Spleen (tissue), 11 donors: Measurements from ENCODE around the gene GNAO1. TPM values are rescaled to one million over a fixed set of nuclear protein-coding genes. Genes with fewer than 3 reads are reported as not detected.

Experiments used
- DNase-seq: peaks from one replicate; pipeline ENCODE4 v3.0.0-alpha.2; 2020
- H3K27ac ChIP-seq, 8 donors: fragments of 200-600 bp; sonication (generic) in 7 of 8; 1 replicate in 4 of 8; 2 replicates in 4 of 8; pipeline versions ENCODE4 v1.5.0 to v1.8.0; 2016 to 2021; ENCODE audit warnings: inconsistent platforms in 4 of 8, mild to moderate bottlenecking in 4 of 8, moderate library complexity in 1 of 8
- H3K27me3 ChIP-seq, 7 donors: fragments of 200-600 bp; sonication (generic) in 6 of 7; replicated peaks in 1 of 7; 1 replicate in 4 of 7; 2 replicates in 3 of 7; pipeline versions ENCODE4 v1.5.0 to v1.8.0; 2016 to 2021; ENCODE audit warnings: inconsistent platforms in 3 of 7, mild to moderate bottlenecking in 1 of 7
- H3K36me3 ChIP-seq, 6 donors: fragments of 200-600 bp; sonication (generic) in 5 of 6; 1 replicate in 4 of 6; 2 replicates in 2 of 6; pipeline versions ENCODE4 v1.5.0 to v1.8.0; 2016 to 2021; ENCODE audit warnings: inconsistent platforms in 2 of 6
- H3K4me1 ChIP-seq, 6 donors: fragments of 200-600 bp; sonication (generic) in 5 of 6; 1 replicate in 3 of 6; 2 replicates in 3 of 6; pipeline versions ENCODE4 v1.5.0 to v1.8.0; 2016 to 2021; ENCODE audit warnings: inconsistent platforms in 3 of 6
- H3K4me3 ChIP-seq, 8 donors: fragments of 200-600 bp; sonication (generic) in 7 of 8; 1 replicate in 4 of 8; 2 replicates in 4 of 8; pipeline versions ENCODE4 v1.5.0 to v1.8.0; 2016 to 2021; ENCODE audit warnings: inconsistent platforms in 4 of 8, mild to moderate bottlenecking in 4 of 8, moderate library complexity in 2 of 8
- H3K9me3 ChIP-seq, 8 donors: fragments of 200-600 bp; sonication (generic) in 7 of 8; 1 replicate in 4 of 8; 2 replicates in 4 of 8; pipeline versions ENCODE4 v1.5.0 to v1.8.0; 2016 to 2021; ENCODE audit warnings: inconsistent platforms in 4 of 8
- POLR2A ChIP-seq, 3 donors: fragments of 450-650 bp; IDR thresholded peaks; one replicate each; pipeline ENCODE4 v1.5.1; 2017; ENCODE audit warnings: antibody characterized with exemption in 3 of 3, mild to moderate bottlenecking in 1 of 3
- POLR2AphosphoS5 ChIP-seq, 3 donors: sonication (generic); formaldehyde crosslinking; IDR thresholded peaks; one replicate each; pipeline ENCODE4 v1.5.1; 2017; ENCODE audit warnings: antibody characterized with exemption in 3 of 3
- WGBS, 5 donors: extraction: QIAGEN DNeasy Blood & Tissue Kit in 3 of 5; methylation state at CpG; one replicate each; pipeline versions ENCODE4 v1.1.5 to v1.1.7; 2013 to 2018; 5-methylcytosine and 5-hydroxymethylcytosine counted together
- intact Hi-C: fragments of 100-400 bp; cut with DNase I; formaldehyde crosslinking; loops from one replicate; pipeline ENCODE4 v1.15.0; 2023; ENCODE audit warnings: low total_unique reads
- polyA plus RNA-seq, 3 donors: library from polyadenylated mRNA; stranded (reverse); fragments of 200-250 nt; gene quantifications; one replicate each; pipeline ENCODE4 v1.2.1, GENCODE V29; 2013
- total RNA-seq, 7 donors: library from RNA; depleted of rRNA in 3 of 7; stranded (reverse); fragments of >200 nt in 3 of 7; fragmentation: NEBNext Ultra II Directional in 4 of 7; extraction: Animal tissue kit (Norgen Biotek cat#: 25700) in 4 of 7; gene quantifications; one replicate each; pipeline versions ENCODE4 v1.1.0 to v1.2.1, GENCODE V29; 2016 to 2021
- TF ChIP-seq, protein P1 (sequence below), 11 experiments: fragments of 200-600 bp in 7 of 11; fragments of 450-650 bp in 4 of 11; sonication (generic) in 4 of 11; IDR thresholded peaks in 8 of 11; conservative IDR thresholded peaks in 3 of 11; 1 replicate in 7 of 11; 2 replicates in 4 of 11; pipeline versions ENCODE4 v1.4.0 to v1.8.0; 2016 to 2021; ENCODE audit warnings: antibody characterized with exemption in 11 of 11, inconsistent platforms in 4 of 11, mild to moderate bottlenecking in 1 of 11
- donor health status: healthy with polysubstance abuse.
- donor health status: DM: no; HTN: no; CAD: no; lungs with moderate emphysema.
- donor health status: DM: no; HTN: no; CAD: no.
- donor health status: Bipolar disorder and iron deficiency.
- donor health status: healthy.
- donor health status: DM: no; HTN: no; CAD: no.
- donor health status: DM: yes; HTN: yes; CAD: no.

The GNAO1 gene
- total and polyA plus RNA-seq, 10 donors = 0.32 to 7.9 (median 4.7) TPM

DNA sequence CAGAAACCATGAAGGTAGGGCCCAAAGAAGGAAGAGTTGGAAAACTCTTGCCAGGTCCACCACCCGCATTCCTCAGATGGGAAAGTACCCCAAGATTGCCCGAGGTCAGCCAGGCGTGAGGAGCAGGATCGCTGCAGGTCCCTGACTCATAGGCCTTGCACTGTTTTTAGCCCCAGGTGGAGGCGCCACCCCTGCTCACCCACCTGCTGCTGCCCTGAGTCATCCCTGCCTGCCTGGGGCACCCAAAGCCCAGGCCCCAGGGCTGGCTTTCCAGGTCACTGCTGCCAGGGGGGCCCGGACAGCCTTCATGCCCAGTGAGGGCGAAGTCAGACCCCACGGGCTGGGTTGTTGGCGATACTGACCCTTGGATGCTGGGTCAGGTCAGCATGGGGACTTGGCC, 133.1 kb downstream of the GNAO1 start:
- WGBS, 5 donors = 84 to 92% (median 89%) methylated on average over 8 to 9 of the region's 9 CpGs
- no peaks in the 10 kb centered on the region for H3K27me3 ChIP-seq
- no peaks in the 10 kb centered on the region for H3K4me1 ChIP-seq
- no peak overlapping the region for H3K4me3 ChIP-seq
- no peaks in the 10 kb centered on the region for H3K9me3 ChIP-seq
- intact Hi-C loops = no loop called here
- no peak for DNase-seq
- no peak overlapping the region for H3K27ac ChIP-seq
- TF ChIP-seq, protein P1, sequence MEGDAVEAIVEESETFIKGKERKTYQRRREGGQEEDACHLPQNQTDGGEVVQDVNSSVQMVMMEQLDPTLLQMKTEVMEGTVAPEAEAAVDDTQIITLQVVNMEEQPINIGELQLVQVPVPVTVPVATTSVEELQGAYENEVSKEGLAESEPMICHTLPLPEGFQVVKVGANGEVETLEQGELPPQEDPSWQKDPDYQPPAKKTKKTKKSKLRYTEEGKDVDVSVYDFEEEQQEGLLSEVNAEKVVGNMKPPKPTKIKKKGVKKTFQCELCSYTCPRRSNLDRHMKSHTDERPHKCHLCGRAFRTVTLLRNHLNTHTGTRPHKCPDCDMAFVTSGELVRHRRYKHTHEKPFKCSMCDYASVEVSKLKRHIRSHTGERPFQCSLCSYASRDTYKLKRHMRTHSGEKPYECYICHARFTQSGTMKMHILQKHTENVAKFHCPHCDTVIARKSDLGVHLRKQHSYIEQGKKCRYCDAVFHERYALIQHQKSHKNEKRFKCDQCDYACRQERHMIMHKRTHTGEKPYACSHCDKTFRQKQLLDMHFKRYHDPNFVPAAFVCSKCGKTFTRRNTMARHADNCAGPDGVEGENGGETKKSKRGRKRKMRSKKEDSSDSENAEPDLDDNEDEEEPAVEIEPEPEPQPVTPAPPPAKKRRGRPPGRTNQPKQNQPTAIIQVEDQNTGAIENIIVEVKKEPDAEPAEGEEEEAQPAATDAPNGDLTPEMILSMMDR (IDR thresholded peaks at IDR 0.05 in 8 of 11, conservative IDR thresholded peaks at IDR 0.05 in 3 of 11) = no peak
- TF ChIP-seq POLR2A (IDR thresholded peaks at IDR 0.05) (no peak), POLR2AphosphoS5 (IDR thresholded peaks at IDR 0.05) (no peak)
- H3K36me3 ChIP-seq = no peaks in the 10 kb centered on the region

GRCh38 chr16:56325956-56326355, 134.7 kb downstream of the GNAO1 start:
- Histone ChIP-seq H3K36me3 (no peaks in the 10 kb centered on the region), H3K9me3 (no peaks in the 10 kb centered on the region), H3K4me3 (no peak overlapping the region), H3K27me3 (no peaks in the 10 kb centered on the region), H3K4me1 (no peaks in the 10 kb centered on the region), H3K27ac (no peak overlapping the region)
- TF ChIP-seq POLR2AphosphoS5 (IDR thresholded peaks at IDR 0.05) = no peak
- TF ChIP-seq, protein P1 (IDR thresholded peaks at IDR 0.05 in 8 of 11, conservative IDR thresholded peaks at IDR 0.05 in 3 of 11) = no peak
- TF ChIP-seq POLR2A (IDR thresholded peaks at IDR 0.05) = no peak
- no peak for DNase-seq
- WGBS, 5 donors = 85 to 91% (median 91%) methylated on average over 6 of the region's 6 CpGs
- intact Hi-C loops = no loop called here

DNA sequence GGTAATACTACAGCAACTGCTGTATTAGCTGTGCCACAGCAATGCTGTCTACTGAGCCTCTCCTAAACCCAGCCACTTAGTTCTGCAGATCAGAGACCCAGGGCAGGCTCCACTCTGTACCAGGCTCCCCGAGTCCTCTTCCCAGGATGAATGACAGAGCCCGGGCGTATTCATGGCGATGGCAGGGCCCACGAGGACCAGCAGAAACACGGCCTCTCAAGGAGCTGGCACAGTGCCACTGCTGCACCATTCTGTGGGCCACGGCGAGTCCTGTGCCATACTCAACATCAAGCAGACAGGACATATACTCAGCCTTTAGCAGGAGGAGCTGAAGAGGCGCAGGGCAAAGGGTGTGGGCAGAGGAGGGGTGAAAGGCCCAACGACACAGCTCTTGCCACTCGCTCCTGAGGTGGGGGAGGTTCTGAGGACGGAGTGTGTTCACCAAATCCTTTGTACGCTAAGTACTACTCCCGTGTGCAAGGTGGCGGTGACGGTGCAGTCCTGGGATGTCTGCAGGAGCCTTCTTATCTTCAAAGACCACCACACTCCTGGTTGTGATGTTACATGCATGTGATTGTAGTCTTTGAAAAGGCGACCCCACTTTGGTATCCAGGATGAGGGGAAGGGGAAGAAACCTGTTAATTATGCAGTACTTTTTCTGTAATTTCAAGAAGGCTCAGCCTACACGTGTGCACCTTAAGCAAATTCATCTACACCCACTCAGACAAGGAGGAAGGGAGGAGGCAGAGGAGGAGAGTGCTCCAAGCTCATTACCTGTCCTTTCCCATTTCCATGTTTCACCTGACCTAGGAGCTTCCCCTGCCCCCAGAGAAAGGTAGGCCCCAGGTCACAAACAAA, 136.0 kb downstream of the GNAO1 start:
- TF ChIP-seq POLR2AphosphoS5 (IDR thresholded peaks at IDR 0.05) (no peak), POLR2A (IDR thresholded peaks at IDR 0.05) (no peak)
- TF ChIP-seq, protein P1 (IDR thresholded peaks at IDR 0.05 in 8 of 11, conservative IDR thresholded peaks at IDR 0.05 in 3 of 11) = no peak

GRCh38 chr16:56327929-56328258, 136.6 kb downstream of the GNAO1 start:
- DNase-seq = no peak
- H3K9me3 ChIP-seq = no peaks in the 10 kb centered on the region
- intact Hi-C loops = no loop called here
- 85 to 97% (median 90%) methylated on average over 6 of the region's 6 CpGs for WGBS, 5 donors
- no peaks in the 10 kb centered on the region for H3K27me3 ChIP-seq
- H3K27ac ChIP-seq = no peak overlapping the region
- no peaks in the 10 kb centered on the region for H3K36me3 ChIP-seq
- TF ChIP-seq POLR2A (IDR thresholded peaks at IDR 0.05) = no peak
- no peak for TF ChIP-seq POLR2AphosphoS5 (IDR thresholded peaks at IDR 0.05)
- TF ChIP-seq, protein P1 (IDR thresholded peaks at IDR 0.05 in 8 of 11, conservative IDR thresholded peaks at IDR 0.05 in 3 of 11) = no peak
- H3K4me3 ChIP-seq = no peak overlapping the region
- H3K4me1 ChIP-seq = no peaks in the 10 kb centered on the region

More for the DNA sequence above, 136.0 kb downstream of the GNAO1 start:
- H3K27me3 ChIP-seq = no peaks in the 10 kb centered on the region
- no peaks in the 10 kb centered on the region for H3K4me1 ChIP-seq
- no peak for DNase-seq
- WGBS, 5 donors = 84 to 90% (median 88%) methylated on average over 13 to 18 of the region's 18 CpGs
- H3K4me3 ChIP-seq = no peak overlapping the region
- intact Hi-C loops = no loop called here
- H3K9me3 ChIP-seq = no peaks in the 10 kb centered on the region
- H3K27ac ChIP-seq = no peak overlapping the region
- H3K36me3 ChIP-seq = no peaks in the 10 kb centered on the region
